GM19452 (cell line): Measurements from ENCODE around the gene GATA1.

Source experiments
- ATAC-seq: cut with Tn5 transposase; IDR thresholded peaks from one replicate; pipeline ENCODE4 v1.9.1; 2021; ENCODE audit not compliant: unreplicated experiment

The GATA1 gene

GRCh38 chrX:48786341-48786800 lies at the start of gene GATA1:
TSS of gene GATA1 (plus strand) at chrX:48786590. CDS start at chrX:48791110, 4,520 bp downstream.
- no peak for ATAC-seq

DNA sequence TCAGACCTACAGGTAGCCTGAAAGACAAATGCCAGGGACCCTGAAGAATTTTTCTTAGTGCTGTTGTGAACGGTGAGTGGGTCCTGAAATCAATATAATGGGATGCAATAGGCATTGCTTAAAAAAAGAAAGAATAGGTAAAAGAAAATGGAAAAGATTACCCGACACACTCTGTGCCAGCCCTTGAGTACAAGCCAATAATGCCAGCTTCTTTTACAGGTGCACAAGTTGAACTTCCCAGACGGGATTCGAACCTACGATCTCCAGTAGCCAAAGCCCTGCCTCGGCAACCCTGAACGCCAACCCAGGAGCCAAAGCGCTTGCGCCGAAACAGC lies 49.5 kb upstream of the GATA1 start:
- no peak for ATAC-seq

DNA sequence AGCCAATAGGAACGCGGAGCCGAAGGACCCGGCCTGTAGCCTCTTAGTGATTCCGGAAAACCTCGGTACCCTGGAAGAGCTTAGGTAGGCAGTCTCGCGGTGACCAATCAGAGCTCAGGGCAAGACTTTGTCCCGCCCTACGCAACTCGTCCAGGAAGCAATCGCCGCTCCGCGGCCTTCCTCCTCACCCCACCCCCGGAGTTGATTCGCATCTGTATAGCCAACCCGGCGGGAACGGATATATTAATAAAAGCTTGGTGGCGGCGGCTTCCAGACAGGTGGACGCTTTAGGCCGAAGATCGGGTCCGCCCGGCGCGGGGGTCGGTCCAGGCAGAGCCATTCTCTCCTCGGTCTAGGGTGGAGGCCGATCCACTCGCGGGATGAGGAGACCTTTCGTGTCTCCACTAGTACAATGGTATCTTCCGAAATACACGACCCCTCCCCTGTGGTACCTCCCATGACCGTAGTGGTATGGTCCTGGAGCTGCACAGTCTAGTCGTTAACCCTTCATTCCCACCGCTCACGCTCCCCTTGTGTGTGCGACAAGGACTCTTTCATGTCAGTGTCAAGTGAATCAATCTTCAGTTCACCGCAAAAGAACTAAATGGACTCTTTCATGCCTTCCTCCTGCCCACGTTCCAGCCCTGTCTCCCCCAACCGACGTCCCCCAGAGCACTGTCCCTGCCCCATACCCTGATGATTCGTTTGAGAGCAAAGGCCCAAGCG lies 49.0 kb upstream of the GATA1 start:
- peak; percentile 95 for ATAC-seq

- ATAC-seq: no peak
Measured at GRCh38 chrX:48737940-48738339, 48.5 kb upstream of the GATA1 start.

DNA sequence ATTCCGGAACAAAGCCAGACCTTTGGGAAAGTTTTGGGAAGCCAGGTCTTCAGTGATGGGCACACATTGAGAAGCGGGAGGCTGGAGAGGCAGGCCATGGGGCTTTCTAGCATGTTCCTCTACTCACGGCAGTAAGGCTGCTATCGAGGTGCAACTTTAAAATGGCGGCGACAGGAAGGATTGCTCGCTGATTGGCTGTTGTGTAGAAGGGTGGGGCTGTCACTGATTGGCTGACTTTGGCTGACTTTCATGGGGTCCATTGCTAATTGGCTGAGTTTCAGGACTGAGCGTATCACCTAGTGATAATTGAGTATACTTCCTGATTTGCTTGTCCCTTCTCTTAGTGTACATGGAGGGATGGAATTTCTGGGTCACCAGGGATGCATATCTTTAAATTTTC lies 44.6 kb upstream of the GATA1 start:
- no peak for ATAC-seq

DNA sequence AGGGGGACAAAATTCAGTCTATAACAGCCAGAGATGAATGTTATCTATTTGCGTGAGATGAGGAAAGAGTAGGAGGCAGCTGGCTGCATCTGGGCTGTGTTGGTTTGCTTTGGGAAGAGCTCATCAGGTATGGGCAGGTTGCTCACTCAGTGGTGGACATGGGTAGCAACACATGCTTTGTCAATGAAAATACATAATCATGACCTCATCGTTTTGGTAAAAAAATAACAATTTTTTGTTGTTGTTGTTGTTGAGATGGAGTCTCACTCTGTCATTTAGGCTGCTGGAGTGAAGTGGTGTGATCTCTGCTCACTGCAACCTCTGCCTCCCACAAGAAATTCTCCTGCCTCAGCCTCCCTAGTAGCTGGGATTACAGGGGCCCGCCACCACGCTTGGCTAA lies 41.2 kb upstream of the GATA1 start:
- no peak for ATAC-seq

DNA sequence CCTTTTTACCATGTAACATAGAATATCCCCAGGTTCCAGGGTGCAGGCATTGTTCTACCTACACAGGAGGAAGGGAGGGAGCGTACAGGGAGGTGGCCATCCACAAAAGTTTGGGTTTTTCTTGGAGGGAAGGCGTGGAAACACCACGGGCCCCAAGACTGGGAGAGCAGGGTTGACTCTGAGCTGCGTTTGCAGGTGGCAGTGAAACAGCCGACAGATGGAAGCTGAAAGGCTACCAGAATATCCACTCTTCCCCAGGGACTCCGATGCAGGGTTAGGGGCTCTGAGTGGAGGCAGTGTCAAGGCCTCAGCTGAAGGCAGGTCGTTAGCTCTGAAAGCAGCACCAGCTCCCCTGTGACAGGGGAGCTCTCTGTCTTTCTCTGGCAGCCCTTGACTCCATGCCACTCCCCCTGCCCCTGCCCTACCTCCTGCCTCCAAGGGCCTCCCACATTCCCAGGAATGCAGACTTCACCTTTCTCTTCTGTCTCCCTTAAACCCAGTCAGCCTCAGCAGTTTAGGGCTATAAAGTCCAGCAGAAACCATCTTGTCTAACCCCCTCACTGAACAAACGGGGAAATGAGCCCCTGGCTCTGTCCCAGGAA lies 38.9 kb upstream of the GATA1 start:
- ATAC-seq: no peak

DNA sequence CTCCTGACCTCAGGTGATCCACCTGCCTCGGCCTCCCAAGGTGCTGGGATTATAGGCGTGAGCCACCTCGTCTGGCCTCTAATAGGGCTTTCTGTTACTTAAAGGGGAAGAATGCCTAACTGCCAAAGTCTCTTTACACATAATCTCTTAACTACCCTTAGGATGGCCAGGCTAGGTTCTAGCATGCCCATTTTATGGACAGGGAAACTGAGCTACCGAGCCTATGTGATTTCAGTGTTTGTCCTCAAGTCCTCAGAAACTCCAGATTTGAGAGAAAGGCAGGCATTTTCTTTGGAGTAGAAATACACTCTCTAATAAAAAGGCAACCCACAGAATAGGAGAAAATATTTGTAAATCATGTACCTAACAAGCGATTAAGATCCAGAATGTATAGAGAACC lies 37.2 kb upstream of the GATA1 start:
- no peak for ATAC-seq

GRCh38 chrX:48751343-48751742 lies 35.0 kb upstream of the GATA1 start:
- no peak for ATAC-seq

- ATAC-seq: no peak
Measured at GRCh38 chrX:48752498-48752897, 33.9 kb upstream of the GATA1 start.

- ATAC-seq: no peak
Measured at GRCh38 chrX:48753708-48754228, 32.6 kb upstream of the GATA1 start.

DNA sequence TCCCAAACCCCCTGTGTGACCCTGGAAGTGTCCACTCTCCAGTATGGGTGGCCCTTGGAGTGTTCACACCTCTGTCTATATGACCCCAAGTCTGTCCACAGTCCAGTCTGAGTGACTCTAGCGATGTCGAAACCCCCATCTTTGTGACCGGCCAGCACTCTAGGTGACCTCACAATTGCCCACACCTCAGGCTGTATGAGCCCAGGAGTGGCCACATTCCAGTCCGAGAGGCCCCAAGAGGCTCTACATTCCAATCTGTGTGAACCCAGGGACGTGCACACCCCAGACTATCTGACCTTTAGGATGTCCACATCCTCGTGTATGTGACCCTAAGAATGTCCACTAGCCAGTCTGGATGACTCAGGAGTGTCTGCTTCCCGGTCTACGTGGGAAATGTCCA lies 32.2 kb upstream of the GATA1 start:
- no peak for ATAC-seq

GRCh38 chrX:48761674-48762471 lies 24.5 kb upstream of the GATA1 start, which contains the start of gene GLOD5:
TSS of gene GLOD5 (plus strand) at chrX:48761747. CDS start at chrX:48761791, 44 bp downstream.
- no peak for ATAC-seq

DNA sequence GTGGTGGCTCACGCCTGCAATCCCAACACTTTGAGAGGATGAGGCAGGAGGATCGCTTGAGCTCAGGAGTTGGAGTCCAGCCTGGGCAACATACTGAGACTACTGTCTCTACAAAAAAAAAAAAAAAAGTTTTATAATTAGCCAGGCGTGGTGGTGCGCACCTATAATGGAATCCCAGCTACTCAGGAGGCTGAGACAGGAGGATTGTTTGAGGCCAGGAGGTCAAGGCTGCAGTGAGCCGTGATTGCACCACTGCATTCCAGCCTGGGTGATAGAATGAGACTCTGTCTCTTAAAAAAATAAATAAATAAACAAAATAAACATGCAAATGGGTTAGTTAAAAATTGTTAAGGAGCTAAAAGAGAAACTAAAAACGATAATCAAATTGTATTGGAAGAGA lies 17.2 kb upstream of the GATA1 start:
- ATAC-seq: no peak

GRCh38 chrX:48770296-48770695 lies 16.1 kb upstream of the GATA1 start:
- ATAC-seq: no peak

GRCh38 chrX:48772602-48773001 lies 13.8 kb upstream of the GATA1 start:
- ATAC-seq: no peak

- no peak for ATAC-seq
Measured at GRCh38 chrX:48776818-48777439, 9.5 kb upstream of the GATA1 start.

GRCh38 chrX:48779399-48779798 lies 7.0 kb upstream of the GATA1 start:
- no peak for ATAC-seq

DNA sequence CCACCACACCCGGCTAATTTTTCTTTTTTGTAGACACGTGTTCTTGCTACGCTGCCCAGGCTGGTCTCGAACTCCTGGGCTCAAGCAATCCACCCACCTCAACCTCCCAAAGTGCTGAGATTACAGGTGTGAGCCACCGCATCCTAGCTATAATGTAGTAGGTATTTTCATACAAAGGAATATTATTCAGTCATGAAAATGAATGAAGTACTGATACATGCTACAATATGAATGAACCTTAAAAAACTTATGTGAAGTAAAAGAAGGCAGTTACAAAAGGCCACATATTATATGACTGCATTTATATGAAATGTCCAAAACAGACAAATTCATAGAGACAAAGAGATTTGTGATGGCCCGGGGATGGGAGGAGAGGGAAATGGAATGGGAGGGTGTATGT lies 4.7 kb upstream of the GATA1 start:
- ATAC-seq: no peak

GRCh38 chrX:48782216-48782615 lies 4.2 kb upstream of the GATA1 start:
- no peak for ATAC-seq

GRCh38 chrX:48782795-48783194 lies 3.6 kb upstream of the GATA1 start:
- no peak for ATAC-seq
